H1 (cell line): ENCODE data around the gene RAD51B. TPM values are rescaled to one million over a fixed set of nuclear protein-coding genes. Genes with fewer than 3 reads are reported as not detected.

Experiments used
- CTCF ChIA-PET: fragments of 300-600 bp; sonication (Branson Sonifier 250); formaldehyde crosslinking; loops from one replicate; lab custom pipeline; 2021; ENCODE audit not compliant: partially characterized antibody; lab: Charles Lee
- POLR2A ChIA-PET: fragments of 300-600 bp; sonication (Branson Sonifier 250); formaldehyde crosslinking; loops from one replicate; lab custom pipeline; 2021; ENCODE audit warnings: inconsistent platforms; ENCODE audit not compliant: partially characterized antibody; lab: Charles Lee
- DNase-seq, 2 experiments: peaks; one replicate each; pipeline versions ENCODE4 v3.0.0 to v3.0.0-alpha.2; 2010 to 2022; ENCODE audit warnings: low spot score in 2 of 2, low read depth in 1 of 2, mixed read lengths in 1 of 2
- FAIRE-seq: peaks from 2 replicates; lab custom pipeline; 2011; peaks lifted over from hg19 to GRCh38; lab: Jason Lieb, UNC
- H2AFZ ChIP-seq: 2 replicates; pipeline ENCODE4 v1.8.1; 2012; ENCODE audit warnings: low read length, inconsistent platforms
- H2AK5ac ChIP-seq: 2 replicates; pipeline ENCODE4 v1.6.1; 2013; ENCODE audit warnings: low read depth, low read length
- H2BK120ac ChIP-seq: replicated peaks from 2 replicates; pipeline ENCODE3; 2013; ENCODE audit warnings: low read depth, low read length, inconsistent platforms
- H2BK12ac ChIP-seq: 2 replicates; pipeline ENCODE4 v1.6.1; 2013; ENCODE audit warnings: low read depth, low read length
- H2BK15ac ChIP-seq: 2 replicates; pipeline ENCODE4 v1.6.1; 2013; ENCODE audit warnings: low read length
- H2BK20ac ChIP-seq: 2 replicates; pipeline ENCODE4 v1.6.1; 2013; ENCODE audit warnings: low read length
- H2BK5ac ChIP-seq: 2 replicates; pipeline ENCODE4 v1.6.1; 2013; ENCODE audit warnings: low read depth, low read length
- H3K14ac ChIP-seq: 2 replicates; pipeline ENCODE4 v1.6.1; 2013; ENCODE audit warnings: inconsistent platforms; ENCODE audit not compliant: insufficient read length
- H3K18ac ChIP-seq: 2 replicates; pipeline ENCODE4 v1.6.1; 2013; ENCODE audit warnings: low read length; ENCODE audit errors: extremely low read depth
- H3K23ac ChIP-seq: 2 replicates; pipeline ENCODE4 v1.6.1; 2013; ENCODE audit warnings: inconsistent platforms; ENCODE audit not compliant: insufficient read length
- H3K23me2 ChIP-seq: 2 replicates; pipeline ENCODE4 v1.6.1; 2013; ENCODE audit warnings: low read depth, low read length
- H3K27ac ChIP-seq: 2 replicates; pipeline ENCODE4 v1.6.1; 2011; ENCODE audit warnings: low read depth, low read length, inconsistent platforms
- H3K27me3 ChIP-seq, 4 experiments: replicated peaks in 1 of 4; 1 replicate in 1 of 4; 2 replicates in 3 of 4; pipeline versions ENCODE4 v1.6.1 to v1.8.1; 2011 to 2013; ENCODE audit warnings: low read length in 3 of 4, mild to moderate bottlenecking in 3 of 4, inconsistent platforms in 2 of 4, mixed read lengths in 2 of 4, moderate library complexity in 1 of 4; ENCODE audit not compliant: control insufficient read depth in 3 of 4, insufficient read depth in 3 of 4; ENCODE audit errors: extremely low read depth in 1 of 4
- H3K36me3 ChIP-seq, 4 experiments: 2 replicates each; pipeline versions ENCODE4 v1.6.1 to v1.8.1; 2011 to 2013; ENCODE audit warnings: mild to moderate bottlenecking in 4 of 4, low read length in 3 of 4, moderate library complexity in 2 of 4, control low read depth in 1 of 4, inconsistent platforms in 1 of 4; ENCODE audit not compliant: insufficient read depth in 4 of 4, control insufficient read depth in 2 of 4
- H3K4ac ChIP-seq: replicated peaks from 2 replicates; pipeline ENCODE3; 2013; ENCODE audit warnings: low read length, low read depth, mixed read lengths, inconsistent platforms; ENCODE audit not compliant: insufficient read length
- H3K4me1 ChIP-seq, 4 experiments: replicated peaks in 1 of 4; 1 replicate in 1 of 4; 2 replicates in 3 of 4; pipeline versions ENCODE4 v1.6.1 to v1.8.1; 2011 to 2013; ENCODE audit warnings: low read length in 3 of 4, inconsistent platforms in 2 of 4, mixed read lengths in 1 of 4; ENCODE audit not compliant: insufficient read depth in 4 of 4, control insufficient read depth in 3 of 4
- H3K4me2 ChIP-seq, 2 experiments: 2 replicates each; pipeline versions ENCODE4 v1.6.1 to v1.8.1; 2011 to 2013; ENCODE audit warnings: low read depth in 2 of 2, low read length in 2 of 2, control low read depth in 1 of 2, inconsistent platforms in 1 of 2, mild to moderate bottlenecking in 1 of 2; ENCODE audit not compliant: insufficient read depth in 1 of 2
- H3K4me3 ChIP-seq, 4 experiments: fragments of 200-600, 300-600 bp in 1 of 4; sonication (generic), shearing (Covaris generic), sonication (Bioruptor Twin) in 1 of 4; 2 replicates each; pipeline versions ENCODE4 v1.5.1 to v1.8.1; 2011 to 2016; ENCODE audit warnings: low read length in 4 of 4, low read depth in 3 of 4, control low read depth in 2 of 4, inconsistent platforms in 2 of 4, mild to moderate bottlenecking in 2 of 4, mixed read lengths in 1 of 4, moderate library complexity in 1 of 4; ENCODE audit not compliant: insufficient read depth in 2 of 4; ENCODE audit errors: extremely low read depth in 1 of 4
- H3K56ac ChIP-seq: replicated peaks from 2 replicates; pipeline ENCODE3; 2013; ENCODE audit warnings: low read depth, mild to moderate bottlenecking, mixed read lengths, low read length, inconsistent platforms; ENCODE audit not compliant: insufficient read length
- H3K79me1 ChIP-seq: 2 replicates; pipeline ENCODE4 v1.6.1; 2013; ENCODE audit warnings: low read depth, low read length, control low read depth
- H3K79me2 ChIP-seq, 2 experiments: 2 replicates each; pipeline versions ENCODE4 v1.6.1 to v1.8.1; 2012 to 2013; ENCODE audit warnings: low read length in 2 of 2, mild to moderate bottlenecking in 2 of 2, inconsistent platforms in 1 of 2; ENCODE audit not compliant: insufficient read depth in 2 of 2, control insufficient read depth in 1 of 2
- H3K9ac ChIP-seq, 4 experiments: replicated peaks in 1 of 4; 1 replicate in 1 of 4; 2 replicates in 3 of 4; pipeline versions ENCODE4 v1.6.1 to v1.8.1; 2011 to 2013; ENCODE audit warnings: low read depth in 3 of 4, low read length in 3 of 4, control low read depth in 2 of 4, mild to moderate bottlenecking in 2 of 4, moderate library complexity in 2 of 4, inconsistent platforms in 1 of 4; ENCODE audit errors: extremely low read depth in 1 of 4
- H3K9me3 ChIP-seq, 2 experiments: 2 replicates each; pipeline versions ENCODE4 v1.6.1 to v1.8.1; 2012 to 2013; ENCODE audit warnings: mild to moderate bottlenecking in 2 of 2, moderate library complexity in 2 of 2, control low read depth in 1 of 2, inconsistent platforms in 1 of 2, low read depth in 1 of 2, low read length in 1 of 2, mixed read lengths in 1 of 2; ENCODE audit not compliant: insufficient read depth in 2 of 2
- H4K20me1 ChIP-seq, 2 experiments: replicated peaks in 1 of 2; 2 replicates each; pipeline versions ENCODE3 to v1.8.1; 2011 to 2013; ENCODE audit warnings: inconsistent platforms in 2 of 2, low read length in 2 of 2, mild to moderate bottlenecking in 1 of 2; ENCODE audit not compliant: insufficient read depth in 2 of 2, control insufficient read depth in 1 of 2
- H4K5ac ChIP-seq: 2 replicates; pipeline ENCODE4 v1.6.1; 2013; ENCODE audit warnings: low read length, low read depth, mixed read lengths, inconsistent platforms; ENCODE audit not compliant: insufficient read length
- H4K8ac ChIP-seq: 2 replicates; pipeline ENCODE4 v1.8.0; 2013; ENCODE audit warnings: mild to moderate bottlenecking, moderate library complexity, low read length, inconsistent platforms; ENCODE audit not compliant: insufficient read depth; ENCODE audit errors: extremely low read depth
- H4K91ac ChIP-seq: replicated peaks from 2 replicates; pipeline ENCODE3; 2013; ENCODE audit warnings: low read length, mixed read lengths, inconsistent platforms; ENCODE audit not compliant: insufficient read length
- EP300 ChIP-seq, 2 experiments: IDR thresholded peaks; 1 replicate in 1 of 2; 2 replicates in 1 of 2; pipeline ENCODE4 v1.6.1; 2011 to 2012; ENCODE audit warnings: low read depth in 2 of 2, low read length in 2 of 2, mild to moderate bottlenecking in 2 of 2, borderline replicate concordance in 1 of 2, inconsistent platforms in 1 of 2, moderate library complexity in 1 of 2
- GABPA ChIP-seq: IDR thresholded peaks from 2 replicates; pipeline ENCODE4 v1.6.1; 2011; ENCODE audit warnings: mild to moderate bottlenecking, low read length, moderate library complexity, borderline replicate concordance; ENCODE audit not compliant: insufficient read depth
- HDAC6 ChIP-seq: IDR thresholded peaks from one replicate; pipeline ENCODE4 v1.7.1; 2012; ENCODE audit warnings: low read depth, mild to moderate bottlenecking, inconsistent platforms, low read length, moderate library complexity
- POLR2AphosphoS5 ChIP-seq: IDR thresholded peaks from 2 replicates; pipeline ENCODE4 v1.6.1; 2011; ENCODE audit warnings: low read depth, low read length
- SP4 ChIP-seq: IDR thresholded peaks from 2 replicates; pipeline ENCODE4 v1.6.1; 2012; ENCODE audit warnings: low read length, inconsistent platforms
- TAF7 ChIP-seq: optimal IDR thresholded peaks from 2 replicates; pipeline ENCODE3; 2011; ENCODE audit warnings: low read depth, mild to moderate bottlenecking, inconsistent platforms, low read length, moderate library complexity, borderline replicate concordance
- USF2 ChIP-seq: IDR thresholded peaks from 2 replicates; pipeline ENCODE4 v1.6.1; 2011; ENCODE audit warnings: low read length, improper control_type of control experiment
- YY1 ChIP-seq: IDR thresholded peaks from 2 replicates; pipeline ENCODE4 v1.6.1; 2011; ENCODE audit warnings: low read depth, mild to moderate bottlenecking, low read length
- WGBS, 2 experiments: shearing (Covaris generic) in 1 of 2; methylation state at CpG; one replicate each; pipeline versions ENCODE4 v1.1.6 to v1.1.7; 2013 to 2015; ENCODE audit warnings: low lambda C conversion rate in 2 of 2, mixed read lengths in 2 of 2, inconsistent platforms in 1 of 2, low coverage in 1 of 2, missing lambda C conversion rate in 1 of 2; ENCODE audit not compliant: insufficient replicate concordance in 2 of 2, insufficient coverage in 1 of 2, insufficient read length in 1 of 2; ENCODE audit errors: extremely low coverage in 1 of 2, missing lambda C conversion rate in 1 of 2; 5-methylcytosine and 5-hydroxymethylcytosine counted together
- polyA plus RNA-seq, 7 experiments: library from polyadenylated mRNA; depleted of rRNA in 3 of 7; stranded (reverse) in 5 of 7; unstranded in 2 of 7; fragments of >200 nt in 5 of 7; fragments of 200-250 nt in 2 of 7; gene quantifications; 1 replicate in 5 of 7; 2 replicates in 1 of 7; 4 replicates in 1 of 7; pipeline versions ENCODE4 v1.2.1 to v1.2.3, GENCODE V29; 2011 to 2013; ENCODE audit warnings: missing spikeins in 2 of 7, mixed read lengths in 2 of 7
- total RNA-seq: library from RNA; stranded (reverse); fragmentation: NEBNext Ultra II Directional; extraction: Animal tissue kit (Norgen Biotek cat#: 25700); gene quantifications from 2 replicates; pipeline ENCODE4 v1.2.1, GENCODE V29; 2021

The RAD51B gene
- total and polyA plus RNA-seq, 2 of the 8 experiments (the other 6 are each of a cell fraction or from before 2014, with no cell fraction given), result 3.9 to 14.9 TPM

GRCh38 chr14:68658943-68659931 lies 839.7 kb downstream of the RAD51B start:
- ChIA-PET CTCF (interaction anchor here (0.8 to 1.7 kb wide), 16 partner anchors 10 to 716 kb away, joined by 3 to 7 read pairs (median 4); no protein-coding TSS in a partner anchor), POLR2A (interaction anchor here (1.0 kb wide), 1 partner anchor 19 kb away, joined by 3 read pairs; no protein-coding TSS in a partner anchor)
- WGBS, 2 experiments, result 71% methylated on average over 20 of the region's 20 CpGs; no CpG with 5 or more reads in 1 of the 2 experiments
- Histone ChIP-seq H3K56ac (no peak overlapping the region), H4K5ac (no peak overlapping the region), H2BK15ac (no peak overlapping the region), H3K4me1 (peaks cover 0 to 2% (median 0%) of the 10 kb centered on the region in 4 experiments; a peak in 1 of 7 replicates), H2BK20ac (0 out of 2 replicates have a peak overlapping the region, but pooled peaks have one; percentile 18), H2AFZ (no peak overlapping the region), H3K23ac (no peak overlapping the region), H2BK120ac (no peak overlapping the region), H2BK12ac (peak overlapping the region; percentile 65; the same call in 1 of the 2 replicates), H2AK5ac (no peak overlapping the region; the same call in 1 of the 2 replicates), H3K14ac (no peak overlapping the region), H3K27ac (no peak overlapping the region), H3K4me3 (no peak overlapping the region), H4K8ac (no peak overlapping the region), H3K4me2 (no peak overlapping the region), H3K9me3 (no peaks in the 10 kb centered on the region), H3K18ac (no peak overlapping the region; the same call in 1 of the 2 replicates), H4K91ac (peak overlapping the region; percentile 29), H4K20me1 (no peaks in the 10 kb centered on the region), H2BK5ac (no peak overlapping the region), H3K4ac (no peak overlapping the region), H3K27me3 (no peaks in the 10 kb centered on the region), H3K23me2 (no peaks in the 10 kb centered on the region), H3K36me3 (no peaks in the 10 kb centered on the region), H3K79me2 (no peaks in the 10 kb centered on the region), H3K9ac (no peak overlapping the region), H3K79me1 (no peaks in the 10 kb centered on the region)
- FAIRE-seq (no peak), DNase-seq (peak in 1 of 2 experiments; percentile 42)
- TF ChIP-seq GABPA, result no peak
- TF ChIP-seq HDAC6, result no peak
- TF ChIP-seq TAF7, result no peak
- no peak for TF ChIP-seq YY1
- TF ChIP-seq SP4, result no peak
- no peak for TF ChIP-seq USF2
- no peak for TF ChIP-seq EP300 (IDR thresholded peaks at IDR 0.05; ENCODE audit: borderline replicate concordance in 1 of 2, low read depth in 2 of 2, low read length in 2 of 2)
- TF ChIP-seq POLR2AphosphoS5, result no peak
